GM12873 (cell line): ENCODE data around the gene E2F2.

Experiments
- CTCF ChIP-seq: IDR thresholded peaks from 2 replicates; pipeline ENCODE4 v1.5.1; 2012; ENCODE audit warnings: low read depth, mild to moderate bottlenecking, moderate library complexity, low read length, control low read depth; ENCODE audit not compliant: insufficient read depth; ENCODE audit errors: missing control alignments

Gene E2F2

GRCh38 chr1:23551849-23552248 lies 20.8 kb upstream of the E2F2 start:
- no peak for TF ChIP-seq CTCF

- no peak for TF ChIP-seq CTCF
Measured at GRCh38 chr1:23548704-23549143, 17.7 kb upstream of the E2F2 start.

DNA sequence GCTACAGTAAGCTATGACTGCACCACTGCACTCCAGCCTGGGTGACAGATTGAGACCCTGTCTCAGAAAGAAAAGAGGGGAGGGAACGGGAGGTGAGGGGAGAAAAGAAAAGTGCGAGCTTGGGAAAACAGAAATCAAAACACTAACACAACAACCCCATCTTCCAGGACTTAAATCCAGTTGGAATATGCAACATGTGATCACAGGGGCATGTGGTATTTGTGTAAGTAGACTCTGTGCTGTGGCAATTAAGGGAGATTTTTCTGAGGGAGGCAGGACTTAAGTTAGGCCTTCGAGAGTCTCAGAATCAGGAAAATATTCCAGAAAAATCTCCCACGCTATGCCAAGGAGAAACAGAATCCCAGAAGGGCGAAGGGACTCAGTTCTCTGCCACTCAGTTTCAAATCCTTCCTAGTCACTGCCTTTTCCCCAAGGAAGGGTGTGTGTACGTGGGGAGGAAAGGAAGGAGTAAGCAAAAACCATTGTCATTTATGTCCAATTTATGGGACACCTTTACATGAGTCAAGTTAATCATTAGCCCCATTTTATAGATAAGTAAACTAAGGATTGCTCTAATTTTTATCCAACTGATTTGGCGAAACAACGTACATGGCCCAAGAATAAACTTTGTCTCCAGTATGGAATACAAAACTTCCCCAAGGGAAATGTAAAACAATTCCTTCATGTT lies 16.0 kb upstream of the E2F2 start:
- no peak for TF ChIP-seq CTCF

DNA sequence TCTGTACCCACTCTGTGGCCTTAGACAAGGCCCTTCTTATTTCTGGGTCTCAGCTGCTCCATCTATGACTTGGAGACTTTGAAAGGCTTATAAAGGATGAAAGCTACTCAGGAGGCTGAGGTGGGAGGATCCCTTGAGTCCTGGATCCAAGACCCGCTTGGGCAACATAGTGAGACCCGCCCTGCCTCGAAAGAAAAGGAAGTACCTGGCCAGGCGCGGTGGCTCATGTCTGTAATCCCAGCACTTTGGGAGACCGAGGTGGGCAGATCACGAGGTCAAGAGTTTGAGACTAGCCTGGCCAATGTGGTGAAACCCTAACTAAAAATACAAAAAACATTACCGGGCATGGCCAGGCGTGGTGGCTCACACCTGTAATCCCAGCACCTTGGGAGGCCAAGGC lies 14.8 kb upstream of the E2F2 start:
- TF ChIP-seq CTCF, result no peak

GRCh38 chr1:23544444-23545389 lies 13.7 kb upstream of the E2F2 start:
- peak; percentile 86 for TF ChIP-seq CTCF

GRCh38 chr1:23543707-23544443 lies 12.8 kb upstream of the E2F2 start:
- TF ChIP-seq CTCF, result no peak
